ENCODE measurements around the gene MXD3.

MXD3 gene

GRCh38 chr5:177302354-177303110 is 9.2 kb downstream of the MXD3 start:
- no peak for DNase-seq

- no peak for DNase-seq
These were observed 10.1 kb downstream of the MXD3 start for GRCh38 chr5:177301503-177302165.

- DNase-seq: no peak
These were observed 10.7 kb downstream of the MXD3 start for GRCh38 chr5:177300951-177301350.

DNA sequence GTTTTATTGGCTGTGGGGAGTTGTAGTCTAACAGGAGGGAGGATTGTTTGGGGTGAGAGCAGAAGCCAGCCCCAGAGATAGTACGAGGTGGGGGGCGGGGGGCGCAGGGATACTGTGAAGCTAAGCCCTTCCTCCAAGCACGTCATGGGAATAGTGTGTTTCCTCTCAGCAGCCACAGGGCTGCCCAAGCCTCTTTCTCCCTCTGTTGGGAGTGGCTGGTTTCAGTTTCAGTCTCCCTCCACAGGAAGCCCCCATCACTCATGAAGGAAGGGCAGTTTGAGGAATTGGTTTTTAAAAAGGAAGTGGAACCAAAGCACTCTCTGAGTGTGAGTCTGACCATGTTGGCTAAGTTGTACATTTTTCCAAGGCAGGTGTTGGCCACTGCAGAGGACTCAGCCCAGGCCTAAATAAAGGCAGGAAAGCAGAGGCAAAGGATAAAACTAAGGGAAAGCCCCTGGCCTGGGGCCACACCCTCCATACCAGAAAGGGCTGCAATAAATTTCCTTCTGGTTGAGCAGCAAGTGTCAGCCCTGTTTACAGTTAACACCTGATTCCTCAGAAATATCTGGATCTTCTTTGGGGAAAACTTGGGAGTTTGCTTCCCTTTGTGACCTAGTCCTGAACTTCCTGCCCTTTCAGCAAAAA is 11.3 kb downstream of the MXD3 start:
- no peak for DNase-seq

DNA sequence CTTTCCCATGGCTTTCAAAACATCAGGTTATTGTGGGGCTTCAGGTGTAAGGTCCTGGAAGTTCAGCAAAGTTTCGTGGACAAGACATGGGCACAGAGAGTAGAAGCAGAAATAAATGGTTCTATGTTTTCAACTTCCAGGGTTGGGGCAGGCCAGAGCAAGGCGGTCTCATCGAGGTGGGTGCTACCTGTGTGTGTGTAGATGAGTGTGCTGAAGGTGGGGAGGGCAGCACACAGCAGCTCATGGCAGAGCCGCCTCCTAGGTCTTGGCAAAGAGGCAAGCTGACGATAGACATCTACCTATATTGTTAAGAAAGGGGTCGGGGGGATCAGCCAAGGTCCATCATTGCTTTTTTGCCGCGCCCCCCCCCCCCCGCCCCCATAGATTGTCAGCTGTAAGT is 12.0 kb downstream of the MXD3 start:
- DNase-seq: no peak

DNA sequence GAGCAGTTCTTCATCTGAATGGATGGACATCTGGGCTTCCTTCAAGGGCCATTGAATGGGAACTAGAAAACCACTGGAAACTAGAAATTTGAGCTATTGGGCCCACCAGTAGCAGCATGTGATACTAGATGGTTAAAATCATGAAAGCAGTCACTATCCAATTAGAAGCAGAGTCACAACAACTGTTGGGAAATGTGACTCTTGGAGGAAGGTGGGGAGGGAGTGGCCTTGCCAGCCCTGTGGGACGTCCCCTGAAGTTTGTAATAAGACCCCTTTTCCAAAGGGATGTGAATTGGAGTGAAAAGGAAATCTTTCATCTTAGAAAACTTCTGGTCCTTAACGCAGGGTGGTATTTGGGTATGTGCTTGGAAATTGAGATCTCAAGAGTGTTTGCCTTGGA is 13.8 kb downstream of the MXD3 start:
- DNase-seq: no peak

GRCh38 chr5:177296581-177296980 is 15.1 kb downstream of the MXD3 start:
- DNase-seq: no peak

DNA sequence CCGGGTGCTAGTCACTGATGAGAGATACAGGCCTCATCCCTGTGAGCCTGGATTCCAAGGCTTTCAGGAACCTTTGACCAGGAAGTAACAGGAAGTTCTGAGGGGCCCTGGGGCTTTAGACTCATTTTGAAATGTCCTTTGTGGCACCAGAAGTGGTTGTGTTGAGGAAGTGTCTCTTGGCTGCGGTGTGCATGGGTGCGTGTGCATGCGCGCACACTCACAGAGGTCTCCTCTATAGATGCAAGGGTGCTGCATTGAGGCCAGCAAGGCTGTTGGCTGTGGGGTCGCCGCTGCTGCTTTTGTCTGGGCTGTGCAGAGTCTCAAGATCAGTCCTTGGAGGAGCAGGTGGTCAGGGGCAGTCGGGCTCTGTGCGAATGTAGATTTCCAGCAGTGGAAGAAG is 15.8 kb downstream of the MXD3 start:
- DNase-seq: no peak

DNA sequence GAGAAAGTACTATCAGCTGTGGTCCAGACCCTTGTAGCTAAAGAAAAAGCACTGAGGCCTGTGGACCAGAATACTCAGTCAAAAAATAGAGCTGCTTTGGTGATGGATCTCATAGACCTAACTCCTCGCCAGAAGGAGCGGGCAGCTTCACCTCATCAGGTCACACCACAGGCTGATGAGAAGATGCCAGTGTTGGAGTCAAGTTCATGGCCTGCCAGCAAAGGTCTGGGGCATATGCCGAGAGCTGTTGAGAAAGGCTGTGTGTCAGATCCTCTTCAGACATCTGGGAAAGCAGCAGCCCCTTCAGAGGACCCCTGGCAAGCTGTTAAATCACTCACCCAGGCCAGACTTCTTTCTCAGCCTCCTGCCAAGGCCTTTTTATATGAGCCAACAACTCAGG is 17.1 kb downstream of the MXD3 start:
- DNase-seq: no peak

GRCh38 chr5:177293819-177294581 is 17.7 kb downstream of the MXD3 start:
- DNase-seq: no peak

DNA sequence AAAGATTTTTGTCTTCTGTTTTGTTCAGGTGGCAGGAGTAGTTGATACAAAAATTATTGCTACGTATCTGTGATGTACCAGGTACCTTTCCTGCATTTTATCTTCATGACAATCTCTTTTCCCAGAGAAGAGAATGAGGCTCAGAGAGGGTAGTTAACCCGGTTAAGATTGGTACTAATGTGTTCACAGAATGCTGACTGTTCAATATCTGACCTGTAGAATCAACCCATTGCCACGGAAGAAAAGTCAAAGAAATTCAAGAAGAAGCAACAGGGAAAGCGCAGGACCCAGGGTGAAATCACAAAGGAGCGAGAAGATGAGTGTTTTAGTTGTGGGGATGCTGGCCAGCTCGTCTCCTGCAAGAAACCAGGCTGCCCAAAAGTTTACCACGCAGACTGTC is 20.0 kb downstream of the MXD3 start:
- DNase-seq: no peak

DNA sequence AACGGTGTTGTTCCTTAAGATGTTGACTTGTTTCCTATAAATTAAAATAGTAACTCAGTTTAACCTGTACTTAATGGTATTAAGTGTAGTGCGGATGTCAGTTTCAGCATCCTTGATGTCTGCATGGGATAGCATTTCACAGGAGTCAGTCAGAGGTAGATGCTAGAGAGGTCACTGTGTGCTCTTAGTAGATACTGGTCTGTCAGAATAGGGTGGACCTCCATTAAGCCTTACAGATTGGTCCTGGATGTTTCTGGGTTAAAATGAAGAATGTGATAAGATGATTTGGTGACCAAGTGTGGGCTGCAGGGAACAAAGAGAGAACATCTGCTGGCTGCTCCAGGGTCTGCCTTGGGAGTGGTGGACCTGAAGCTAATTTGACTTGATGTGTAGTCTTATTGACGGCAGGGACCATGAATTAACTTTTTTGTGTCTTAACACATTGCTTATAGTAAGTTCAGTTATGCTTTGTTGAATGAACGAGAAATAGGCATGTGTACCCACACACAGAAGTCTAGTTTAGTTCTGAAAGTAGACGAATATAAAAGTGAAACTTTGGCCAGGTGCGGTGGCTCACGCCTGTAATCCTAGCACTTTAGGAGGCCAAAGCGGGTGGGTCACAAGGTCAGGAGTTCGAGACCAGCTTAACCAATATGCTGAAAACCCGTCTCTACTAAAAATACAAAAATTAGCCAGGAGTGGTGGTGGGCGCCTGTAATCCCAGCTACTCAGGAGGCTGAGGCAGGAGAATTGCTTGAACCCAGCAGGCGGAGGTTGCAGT is 20.7 kb downstream of the MXD3 start:
- DNase-seq: no peak

DNA sequence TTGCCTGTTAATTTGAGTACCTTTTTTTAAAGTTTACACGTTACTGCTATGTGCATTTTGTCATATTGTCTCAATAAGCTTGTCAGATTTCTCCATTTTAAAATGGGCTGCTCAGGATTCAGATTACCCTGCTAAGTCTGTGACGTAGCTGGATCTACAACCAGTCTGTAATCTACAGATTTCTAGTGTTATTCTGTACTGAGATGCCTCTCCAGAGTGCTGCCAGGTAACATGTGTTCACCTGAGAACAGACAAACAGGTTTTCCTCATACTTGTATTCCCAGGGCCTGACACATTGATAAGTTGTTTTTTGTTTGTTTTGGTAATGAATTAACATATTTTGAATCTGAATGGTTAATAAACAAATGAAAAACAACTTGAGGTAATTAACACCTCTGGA is 23.5 kb downstream of the MXD3 start:
- DNase-seq: no peak

GRCh38 chr5:177276886-177277285 is 34.8 kb downstream of the MXD3 start:
- no peak for DNase-seq

- no peak for DNase-seq
These were observed 35.8 kb downstream of the MXD3 start for GRCh38 chr5:177275883-177276282.

DNA sequence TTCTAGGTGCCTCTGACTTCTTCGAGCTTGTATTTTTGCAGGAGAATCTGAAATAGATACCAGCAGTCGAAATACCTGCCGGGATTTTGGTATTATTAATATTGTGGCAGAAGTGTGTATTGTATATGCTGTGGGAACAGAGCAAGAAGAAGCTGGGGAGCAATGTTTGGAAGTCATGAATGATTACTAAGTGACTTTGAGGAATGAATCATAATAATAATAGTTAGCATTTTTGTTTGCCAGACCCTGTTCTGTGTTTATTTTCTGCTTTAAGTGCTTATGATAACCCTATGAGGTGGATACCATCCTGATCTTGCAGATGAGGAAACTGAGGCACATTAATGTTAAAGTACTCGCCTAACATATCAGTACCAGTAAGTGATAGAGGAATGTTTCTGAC is 40.6 kb downstream of the MXD3 start:
- DNase-seq: no peak

DNA sequence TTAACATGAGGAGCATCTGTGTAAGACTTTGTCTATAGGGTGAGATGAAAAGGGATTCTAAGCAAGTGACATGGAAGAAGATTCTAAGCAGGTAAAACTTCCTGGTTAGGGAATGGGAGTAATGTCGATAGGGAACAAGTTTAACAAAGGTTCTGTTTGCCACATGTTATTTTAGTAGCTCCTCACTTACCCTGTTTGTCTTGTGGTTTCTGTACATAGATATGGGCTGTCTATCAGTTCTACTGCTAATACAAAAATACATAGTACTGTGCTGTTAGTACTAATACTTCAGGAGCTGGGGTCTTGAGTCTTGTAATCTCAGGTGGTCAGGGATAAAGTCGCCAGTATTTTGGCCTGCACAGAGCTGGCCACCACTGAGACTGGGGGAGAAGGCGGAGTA is 41.0 kb downstream of the MXD3 start:
- no peak for DNase-seq

DNA sequence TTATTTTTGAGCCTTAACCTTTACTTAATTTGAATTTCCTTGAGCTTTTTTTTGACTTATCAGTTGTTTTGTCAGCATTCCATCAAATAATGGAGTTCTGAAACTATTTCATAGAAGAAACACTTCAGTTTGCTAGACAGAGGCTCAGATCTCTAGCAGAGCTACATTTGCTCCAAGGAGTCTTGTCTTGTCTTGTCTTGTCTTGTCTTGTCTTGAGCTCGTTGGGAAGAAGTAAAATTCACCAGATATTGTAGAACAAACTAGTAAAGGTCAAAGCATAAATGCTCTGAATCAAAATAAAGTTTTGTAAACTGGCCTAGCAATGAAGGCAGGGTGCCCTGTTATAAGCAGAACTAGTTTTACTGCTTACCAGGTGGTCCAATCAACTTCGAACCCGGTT is 41.7 kb downstream of the MXD3 start:
- DNase-seq: no peak

GRCh38 chr5:177269232-177269895 is 42.3 kb downstream of the MXD3 start:
- DNase-seq: no peak

DNA sequence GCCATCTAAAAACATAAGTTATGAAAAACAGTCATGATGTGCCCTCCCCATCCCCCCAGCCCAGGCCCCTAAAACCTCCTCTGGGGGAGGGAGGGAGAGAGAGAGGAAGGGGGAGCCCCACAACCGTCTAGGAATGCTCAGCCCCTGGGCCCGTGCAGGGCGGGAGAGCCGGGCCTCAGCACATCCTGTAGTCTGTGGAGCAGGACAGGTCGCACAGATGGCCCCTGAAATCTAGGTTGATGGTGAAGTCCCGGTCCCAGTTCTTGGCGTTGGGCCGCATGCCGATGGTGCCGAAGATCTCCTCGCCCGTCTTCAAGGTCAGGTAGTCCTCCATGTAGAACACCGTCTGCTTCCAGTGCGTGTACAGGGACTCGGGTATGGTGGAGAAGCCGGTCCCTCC is 46.3 kb downstream of the MXD3 start:
- DNase-seq: no peak

GRCh38 chr5:177264178-177264577 is 47.5 kb downstream of the MXD3 start:
- no peak for DNase-seq

GRCh38 chr5:177261510-177261909 is 50.2 kb downstream of the MXD3 start:
- no peak for DNase-seq
